Heart left ventricle (tissue), 13 donors: Measurements from ENCODE around the gene FZR1.

Experiments
- POLR2A ChIP-seq, 2 donors: fragments of 450-650 bp; IDR thresholded peaks; one replicate each; pipeline ENCODE4 v1.6.1; 2017; ENCODE audit warnings: antibody characterized with exemption in 2 of 2, mild to moderate bottlenecking in 2 of 2, moderate library complexity in 2 of 2
- TF ChIP-seq, protein P1 (sequence below), 12 donors: fragments of 200-600 bp; sonication (generic) in 4 of 12; IDR thresholded peaks; one replicate each; pipeline versions ENCODE4 v1.5.0 to v1.8.0; 2018 to 2022; ENCODE audit warnings: antibody characterized with exemption in 12 of 12, mild to moderate bottlenecking in 5 of 12
- donor health status: ischemic (EF 13 %, LVEDD 7.1; RV severe dilation, severe dysfunction).
- donor health status: DM: no; HTN: yes; CAD: no.
- donor health status: DM: no; HTN: no; CAD: no.
- donor health status: ischemic (EF 25% LVEDD 6.9; RV normal size, moderate dysfunction).
- donor health status: ischemic (EF 25% LVEDD 5.7; RV mildly dilated, moderate dysfunction).
- donor health status: ischemic (EF 35%, LVEDD 5.7; RV mildly dilated, moderate dysfunction).
- donor health status: nonischemic (EF 11% LVEDD 7.7; RV severe dilation, severe dysfunction).
- donor health status: DM: yes; HTN: yes; CAD: no.
- donor health status: PGD.
- donor health status: ischemic (EF 29% LVEDD 5.4; RV normal size, mild dysfunction).
- donor health status: nonischemic (EF 23%, LVEDD 6.1; RV moderate dilation, normal function).

DNA sequence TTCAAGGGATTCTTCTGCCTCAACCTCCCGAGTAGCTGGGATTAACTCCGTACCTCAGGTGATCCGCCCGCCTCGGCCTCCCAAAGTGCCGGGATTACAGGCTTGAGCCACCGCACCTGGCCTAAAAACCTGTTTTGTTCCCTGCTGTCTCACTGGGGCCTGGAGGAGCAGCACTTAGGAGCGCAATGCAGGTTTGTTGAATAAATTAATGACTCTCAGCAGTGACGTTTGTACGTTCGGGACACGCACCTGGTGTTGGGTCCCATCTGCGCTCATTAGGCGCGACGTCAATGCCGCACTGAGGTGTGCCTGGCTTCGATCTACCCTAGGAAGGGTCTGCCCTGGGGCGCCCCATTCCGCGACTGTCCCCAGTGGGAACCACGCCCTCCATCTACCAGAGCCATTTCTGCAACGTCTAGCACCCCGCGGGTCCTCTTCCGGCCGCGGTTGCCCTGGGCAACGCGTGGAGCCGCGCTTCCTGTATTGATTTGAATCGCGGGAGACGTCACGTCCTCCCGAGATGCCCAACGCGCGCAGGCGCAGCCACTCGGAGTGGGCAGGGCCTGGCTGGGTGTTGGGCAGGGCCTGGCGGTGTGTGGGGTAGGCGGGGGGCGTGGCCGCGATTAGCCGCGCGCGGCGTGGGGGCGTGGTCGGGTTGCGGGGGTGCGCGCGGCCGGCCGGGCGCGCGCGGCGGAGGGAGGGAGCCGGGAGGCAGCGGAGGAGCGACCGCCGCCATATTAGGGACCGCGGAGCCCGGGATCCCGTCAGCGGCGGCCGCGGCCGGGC, at the start of gene FZR1:
- TF ChIP-seq POLR2A (IDR thresholded peaks at IDR 0.05) = peak; percentile 29 to 65
- TF ChIP-seq, protein P1, sequence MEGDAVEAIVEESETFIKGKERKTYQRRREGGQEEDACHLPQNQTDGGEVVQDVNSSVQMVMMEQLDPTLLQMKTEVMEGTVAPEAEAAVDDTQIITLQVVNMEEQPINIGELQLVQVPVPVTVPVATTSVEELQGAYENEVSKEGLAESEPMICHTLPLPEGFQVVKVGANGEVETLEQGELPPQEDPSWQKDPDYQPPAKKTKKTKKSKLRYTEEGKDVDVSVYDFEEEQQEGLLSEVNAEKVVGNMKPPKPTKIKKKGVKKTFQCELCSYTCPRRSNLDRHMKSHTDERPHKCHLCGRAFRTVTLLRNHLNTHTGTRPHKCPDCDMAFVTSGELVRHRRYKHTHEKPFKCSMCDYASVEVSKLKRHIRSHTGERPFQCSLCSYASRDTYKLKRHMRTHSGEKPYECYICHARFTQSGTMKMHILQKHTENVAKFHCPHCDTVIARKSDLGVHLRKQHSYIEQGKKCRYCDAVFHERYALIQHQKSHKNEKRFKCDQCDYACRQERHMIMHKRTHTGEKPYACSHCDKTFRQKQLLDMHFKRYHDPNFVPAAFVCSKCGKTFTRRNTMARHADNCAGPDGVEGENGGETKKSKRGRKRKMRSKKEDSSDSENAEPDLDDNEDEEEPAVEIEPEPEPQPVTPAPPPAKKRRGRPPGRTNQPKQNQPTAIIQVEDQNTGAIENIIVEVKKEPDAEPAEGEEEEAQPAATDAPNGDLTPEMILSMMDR (IDR thresholded peaks at IDR 0.05) = peak in 4 of 12 donors; percentile 6 to 25 (median 16)
